Urothelium cell line (cell line): Measurements from ENCODE around the gene NTF3.

Experiments
- DNase-seq: peaks from one replicate; pipeline ENCODE4 v3.0.0; 2011; ENCODE audit warnings: low spot score, mixed read lengths
- FAIRE-seq: peaks from 2 replicates; lab custom pipeline; 2011; peaks lifted over from hg19 to GRCh38; lab: Jason Lieb, UNC

The NTF3 gene

DNA sequence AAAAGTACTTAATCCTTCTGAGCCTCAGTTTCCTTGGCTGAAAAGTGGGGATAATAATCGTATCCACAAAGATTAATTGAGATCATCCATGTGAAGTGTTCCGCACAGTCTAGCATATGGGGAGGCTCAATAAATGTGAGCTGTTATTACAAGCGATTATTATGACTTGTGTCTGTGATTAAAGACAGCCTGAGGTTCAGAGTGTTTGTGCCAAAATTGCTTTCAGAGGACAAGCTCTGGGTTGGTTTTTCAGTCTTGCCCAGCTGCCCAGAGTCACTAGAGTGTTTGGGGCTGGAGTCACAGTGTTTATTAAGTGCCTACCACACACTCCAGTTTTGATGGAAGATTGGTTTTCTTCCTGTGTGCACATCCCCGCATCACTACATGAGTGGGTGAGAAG lies 53.5 kb downstream of the NTF3 start:
- DNase-seq (no peak), FAIRE-seq (no peak)

DNA sequence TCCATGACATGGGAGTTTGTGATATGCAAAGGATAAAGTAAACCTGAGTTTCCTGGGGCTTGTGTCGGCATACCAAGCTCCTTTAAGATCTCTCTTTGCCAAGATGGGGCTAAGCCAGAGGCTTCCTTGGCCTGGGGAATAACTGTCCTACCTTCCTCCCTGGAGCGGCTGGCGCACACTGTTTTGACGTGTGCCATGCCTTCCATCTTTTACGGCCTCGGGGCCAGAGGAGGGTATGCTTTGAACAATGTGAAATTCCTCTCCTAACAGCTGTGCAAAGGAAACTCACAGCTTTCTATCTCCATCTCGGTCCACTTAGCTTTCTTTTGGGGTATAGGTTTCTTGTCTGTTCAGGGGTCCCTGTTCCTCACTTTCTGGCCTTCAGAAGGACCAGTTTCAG lies 55.2 kb downstream of the NTF3 start:
- DNase-seq: no peak
- FAIRE-seq: no peak

DNA sequence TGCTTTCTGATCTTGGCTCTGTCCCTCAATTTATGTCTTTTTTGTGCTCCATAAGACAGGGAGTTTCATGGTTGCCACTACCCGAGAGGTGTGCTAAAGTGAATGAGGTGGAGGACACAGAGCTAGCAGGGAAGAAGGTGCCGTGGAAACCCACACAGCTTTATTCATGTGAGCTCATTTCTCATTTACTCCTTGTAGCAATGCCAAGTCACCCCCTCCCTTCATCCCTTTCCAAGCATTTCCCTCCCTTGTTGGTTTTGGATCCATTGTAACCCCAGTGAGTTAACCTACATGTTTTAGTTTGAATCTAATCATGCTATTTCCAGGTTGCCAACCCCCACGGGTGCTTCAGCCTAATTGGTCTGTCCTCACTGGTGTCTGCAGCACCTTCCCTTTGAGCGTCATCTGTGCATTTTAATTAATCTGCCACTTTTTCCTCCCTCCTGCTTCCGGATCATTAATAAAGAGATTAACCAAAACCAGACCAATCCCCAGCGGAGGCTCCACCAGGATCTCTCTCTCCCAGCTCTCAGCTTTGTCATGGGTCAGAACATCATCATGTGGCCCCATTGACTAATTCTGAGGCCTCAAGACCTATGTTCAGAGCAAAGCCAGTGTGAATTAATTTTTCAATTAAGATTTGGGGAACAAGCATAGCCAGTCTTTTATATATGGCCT lies 56.2 kb downstream of the NTF3 start:
- no peak for FAIRE-seq
- DNase-seq: no peak

DNA sequence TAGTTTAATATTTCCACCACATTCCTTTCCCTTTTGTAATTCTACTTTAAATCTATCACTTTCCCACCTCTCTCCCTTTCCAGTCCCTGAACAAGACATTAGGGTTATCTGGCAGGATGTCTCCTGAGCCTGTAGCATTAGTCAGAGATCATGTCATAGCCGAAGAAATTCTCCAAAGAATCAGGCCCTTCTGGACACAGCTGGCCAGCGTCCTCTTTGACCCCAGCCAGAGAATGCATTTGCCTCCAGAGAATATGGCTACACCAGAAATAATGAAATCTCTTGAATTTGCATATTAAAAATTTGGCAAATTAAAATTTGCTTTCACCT lies 56.7 kb downstream of the NTF3 start:
- FAIRE-seq: no peak
- DNase-seq: no peak

DNA sequence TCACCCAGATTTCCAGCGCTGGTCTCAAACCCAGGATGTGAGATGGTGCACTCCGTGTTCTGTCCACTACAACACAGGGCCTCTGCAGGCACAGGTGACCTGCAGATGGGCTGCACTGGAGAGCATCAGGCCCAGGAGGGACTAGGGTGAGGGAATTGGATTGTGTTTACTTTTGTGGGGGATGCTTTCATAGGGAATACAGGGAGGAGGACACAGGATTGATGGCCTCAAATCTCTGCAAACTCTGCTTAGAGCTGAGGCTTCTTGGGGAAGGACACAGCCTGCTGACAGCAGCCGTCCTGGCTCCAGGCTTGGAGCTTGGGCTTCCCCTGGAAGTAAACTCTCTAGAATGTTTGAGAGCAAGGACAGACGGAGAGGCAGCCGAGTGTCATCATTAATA lies 57.1 kb downstream of the NTF3 start:
- FAIRE-seq (no peak), DNase-seq (no peak)

DNA sequence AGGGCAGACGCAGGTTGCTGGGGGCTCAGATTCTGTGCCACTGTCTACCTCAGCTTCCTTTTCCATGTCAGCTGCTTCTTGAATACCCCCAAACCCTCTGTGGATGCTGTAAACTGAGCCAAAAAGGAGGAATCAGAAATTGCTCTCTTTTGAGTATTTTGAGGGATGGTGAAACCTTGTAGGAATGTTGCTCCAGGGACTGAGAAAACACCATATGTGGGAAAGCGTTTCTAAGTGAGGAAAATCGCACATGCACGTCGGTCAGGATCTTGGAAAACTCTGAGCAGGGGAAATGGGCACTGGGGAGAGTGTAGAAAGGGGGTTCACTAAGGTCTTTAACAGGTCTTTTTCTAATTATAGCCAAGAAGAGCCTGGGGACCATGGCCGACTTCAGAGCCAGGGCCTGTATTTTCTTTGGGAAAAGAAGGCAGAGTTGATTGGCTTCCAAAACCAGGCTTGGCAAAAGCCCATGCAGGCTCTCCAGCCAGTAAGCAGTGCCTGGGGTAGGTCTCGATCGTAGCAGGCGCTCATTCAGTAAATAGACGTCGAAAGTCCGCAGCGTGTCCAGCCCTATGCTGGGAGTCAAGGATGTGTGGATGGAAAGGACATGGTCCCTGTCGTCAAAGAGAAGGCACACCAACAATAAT lies 58.0 kb downstream of the NTF3 start:
- no peak for DNase-seq
- FAIRE-seq: no peak

DNA sequence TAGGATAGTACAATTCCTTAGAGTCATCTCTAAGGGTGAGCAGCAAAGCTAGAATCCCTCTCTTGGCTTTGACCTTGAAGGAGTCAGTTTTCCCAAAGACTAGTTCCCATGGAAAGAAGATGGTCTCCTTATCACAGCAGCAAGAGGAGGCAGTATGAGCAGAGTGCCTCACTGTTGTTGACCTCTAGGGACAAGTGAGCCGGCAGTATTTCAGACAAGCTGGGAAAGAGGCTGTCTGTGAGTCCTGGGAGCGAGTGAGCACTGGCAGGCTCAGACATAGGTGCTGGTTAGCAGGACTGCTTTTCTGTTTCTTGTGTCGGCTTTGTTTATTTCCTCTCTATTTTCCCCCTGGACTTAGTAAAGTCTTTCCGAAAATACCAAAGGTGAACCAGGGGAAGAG lies 60.7 kb downstream of the NTF3 start:
- FAIRE-seq (no peak), DNase-seq (no peak)

DNA sequence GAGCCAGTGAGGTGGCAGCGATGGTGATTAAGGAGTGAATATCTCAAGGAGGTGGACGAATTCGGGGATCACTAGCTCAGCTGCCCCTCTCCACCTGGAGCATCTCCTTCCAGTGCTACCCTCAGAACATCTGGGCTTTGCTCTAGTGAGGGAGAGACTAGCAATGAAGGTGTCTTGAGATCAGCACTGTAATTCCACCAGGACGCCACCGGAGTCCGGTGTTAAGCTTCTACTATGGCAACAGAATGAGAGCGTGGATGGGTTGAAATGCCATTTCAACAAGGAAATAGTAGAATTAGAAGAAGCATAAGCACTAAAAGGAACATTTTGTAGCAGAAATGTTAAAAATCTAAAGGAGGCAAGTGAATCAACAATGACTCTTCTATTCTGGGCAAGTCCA lies 61.1 kb downstream of the NTF3 start:
- DNase-seq (no peak), FAIRE-seq (no peak)

DNA sequence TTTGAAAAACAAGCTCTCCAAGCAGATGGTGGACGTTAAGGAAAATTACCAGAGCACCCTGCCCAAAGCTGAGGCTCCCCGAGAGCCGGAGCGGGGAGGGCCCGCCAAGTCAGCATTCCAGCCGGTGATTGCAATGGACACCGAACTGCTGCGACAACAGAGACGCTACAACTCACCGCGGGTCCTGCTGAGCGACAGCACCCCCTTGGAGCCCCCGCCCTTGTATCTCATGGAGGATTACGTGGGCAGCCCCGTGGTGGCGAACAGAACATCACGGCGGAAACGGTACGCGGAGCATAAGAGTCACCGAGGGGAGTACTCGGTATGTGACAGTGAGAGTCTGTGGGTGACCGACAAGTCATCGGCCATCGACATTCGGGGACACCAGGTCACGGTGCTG lies 62.4 kb downstream of the NTF3 start:
- DNase-seq (no peak), FAIRE-seq (peak; percentile 90)

DNA sequence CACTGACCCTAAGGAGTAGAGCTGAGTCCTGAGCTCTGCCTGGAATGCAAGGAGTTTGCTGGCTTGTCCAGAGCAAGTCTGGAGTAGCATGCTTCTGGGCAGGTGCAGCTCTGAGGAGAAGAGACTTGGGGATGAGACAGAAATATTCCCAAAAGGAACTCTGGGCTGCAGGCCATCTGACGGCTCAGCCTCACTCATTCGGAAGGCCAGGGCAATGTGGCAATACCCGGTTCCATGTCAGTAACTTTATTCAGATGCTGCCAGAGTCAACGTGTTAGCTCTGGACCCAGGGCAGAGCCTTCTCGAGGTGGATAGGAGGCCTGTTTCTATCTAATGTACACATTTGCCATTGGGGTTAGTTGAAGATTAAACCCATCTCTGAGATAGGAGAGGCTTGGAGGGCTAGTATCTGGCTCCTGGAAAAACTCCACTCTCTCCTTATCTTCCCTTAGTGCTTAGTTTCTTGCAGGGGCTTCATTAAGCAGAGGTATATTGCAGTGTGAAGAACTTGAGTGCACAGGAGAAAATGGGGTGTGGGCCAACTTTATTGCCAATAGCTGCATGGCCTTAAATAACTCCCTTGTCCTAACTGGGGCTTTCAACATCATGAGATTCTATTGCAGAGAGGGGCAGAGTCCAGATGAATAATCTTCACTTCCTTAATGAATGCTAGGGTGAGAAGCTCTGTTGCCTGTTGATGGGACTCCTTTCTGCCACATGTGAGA lies 65.6 kb downstream of the NTF3 start:
- DNase-seq: no peak
- peak; percentile 42 for FAIRE-seq

DNA sequence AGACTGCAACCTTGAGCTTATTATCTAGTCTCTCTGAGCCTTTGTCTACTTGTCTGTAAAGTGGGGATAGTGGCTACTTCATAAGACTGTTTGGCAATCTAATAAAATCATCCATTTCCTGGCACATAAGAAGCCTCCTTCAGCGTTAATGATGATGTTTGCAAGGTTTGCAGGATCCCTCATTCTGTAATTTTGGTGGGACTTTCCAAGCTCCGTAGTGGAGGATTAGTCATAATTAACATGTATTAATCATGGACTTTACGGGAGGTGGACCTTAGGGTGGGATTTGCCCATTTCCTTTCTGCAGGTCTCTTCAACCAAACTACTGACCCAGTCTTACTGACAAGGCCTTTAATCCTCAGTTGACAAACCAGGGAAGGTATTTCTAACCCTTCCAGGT lies 66.2 kb downstream of the NTF3 start:
- DNase-seq (no peak), FAIRE-seq (no peak)

DNA sequence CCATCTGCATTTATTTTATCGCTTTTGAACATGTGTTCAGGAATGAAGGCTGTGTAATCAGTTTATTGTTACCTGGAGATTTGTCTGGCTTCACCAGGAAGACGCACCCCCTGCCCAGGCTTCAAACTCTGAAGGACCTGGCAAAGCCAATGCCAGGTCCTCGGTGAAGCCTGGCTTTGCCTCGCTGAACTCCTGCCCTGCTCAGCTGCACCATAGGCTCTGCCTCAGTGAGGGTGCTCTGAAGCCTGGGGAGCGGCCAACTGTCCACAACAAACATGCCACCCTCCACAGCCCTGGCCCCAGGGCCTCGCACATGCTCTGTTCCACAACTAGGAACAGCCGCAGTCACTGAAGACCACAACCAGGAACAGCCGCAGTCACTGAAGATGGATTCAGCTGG lies 66.9 kb downstream of the NTF3 start:
- FAIRE-seq (no peak), DNase-seq (no peak)

DNA sequence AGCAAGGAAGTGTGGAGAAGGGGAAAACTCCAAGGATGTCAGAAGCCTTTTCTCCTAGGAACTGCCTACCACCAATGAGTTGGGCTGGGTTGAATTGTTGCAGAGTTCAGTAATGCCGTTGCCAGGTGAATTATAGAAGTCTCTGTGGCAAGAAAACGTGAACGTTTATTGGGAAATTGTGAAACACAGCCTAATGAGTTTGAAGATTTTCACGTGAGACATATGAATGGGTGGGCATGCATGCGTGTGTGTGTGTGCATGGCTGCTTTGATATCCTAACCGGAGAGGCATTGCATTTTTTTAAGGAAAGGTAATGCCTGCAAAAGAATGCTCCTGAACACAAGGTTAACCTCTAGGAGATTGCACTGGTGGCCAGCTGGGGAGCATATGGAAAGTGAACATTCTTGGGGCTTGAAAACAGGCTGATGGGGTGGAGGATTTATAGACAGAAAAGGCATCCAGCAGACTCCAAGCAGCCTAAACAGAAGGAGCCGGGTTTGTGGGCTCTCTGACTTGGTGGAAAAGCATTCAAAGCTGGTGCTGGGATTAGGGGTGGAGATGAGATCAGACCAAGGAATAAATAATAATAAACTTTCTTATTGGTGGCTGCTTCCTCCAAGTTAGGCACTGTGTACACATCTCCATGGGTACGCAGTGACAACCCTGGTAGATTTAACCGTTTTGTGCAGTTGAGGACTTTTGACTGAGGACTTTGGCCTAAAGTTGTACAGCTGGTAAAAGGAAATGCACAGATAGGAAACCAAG lies 67.8 kb downstream of the NTF3 start:
- DNase-seq (no peak), FAIRE-seq (peak; percentile 48)

DNA sequence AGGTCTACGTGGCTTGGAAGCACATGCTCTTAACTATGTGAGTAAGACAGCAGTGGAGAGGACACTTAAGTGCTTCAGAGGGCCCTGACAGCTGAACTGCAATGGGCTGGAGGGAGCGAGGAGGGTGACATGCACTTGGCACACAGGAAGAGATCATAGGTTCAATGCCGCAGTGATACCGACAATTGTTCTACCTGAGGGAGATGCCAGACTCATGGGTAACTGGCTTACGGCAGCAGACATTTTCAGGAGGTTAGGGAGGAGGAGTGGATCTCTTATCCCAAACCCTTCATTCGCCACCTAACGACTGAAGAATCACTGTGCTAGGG lies 68.4 kb downstream of the NTF3 start:
- DNase-seq (no peak), FAIRE-seq (peak; percentile 83)

DNA sequence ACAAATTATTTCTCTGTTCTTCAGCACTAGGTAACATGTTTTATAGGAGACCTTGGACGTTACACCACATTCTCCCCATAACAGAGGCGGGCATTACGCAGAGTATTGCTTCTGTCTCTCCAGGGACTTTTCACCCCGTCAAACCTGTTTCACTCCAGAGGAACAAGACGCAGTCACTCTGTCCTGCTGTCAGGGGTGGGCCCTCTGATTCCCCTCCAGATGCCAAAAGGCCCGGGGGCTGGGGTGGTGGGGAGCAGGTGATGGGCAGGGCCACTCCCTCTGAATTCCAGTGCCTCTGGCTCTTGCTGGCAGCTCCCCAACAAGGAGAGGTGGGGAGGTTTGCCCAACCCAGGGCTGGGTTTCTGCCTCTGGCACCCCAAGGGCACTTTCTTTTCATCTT lies 71.9 kb downstream of the NTF3 start:
- no peak for FAIRE-seq

DNA sequence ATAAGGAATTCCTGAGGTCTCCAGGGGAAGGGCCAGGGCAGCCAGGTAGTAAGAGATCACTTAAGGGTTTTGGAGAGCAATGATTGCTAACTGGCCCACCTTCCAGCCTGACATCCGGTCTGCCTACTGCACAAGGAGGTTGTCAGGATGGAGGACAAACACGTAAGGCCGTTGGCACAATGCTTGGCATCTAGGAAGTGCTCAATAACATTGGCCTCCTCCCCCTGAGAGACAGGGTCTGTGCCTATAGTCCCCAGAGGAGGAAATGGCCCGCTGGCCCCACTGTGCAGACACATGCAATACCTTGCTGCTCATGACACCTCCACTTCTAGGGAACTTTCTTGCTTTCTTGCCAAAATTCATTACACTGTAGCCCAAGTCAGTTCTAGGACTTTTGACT lies 73.2 kb downstream of the NTF3 start:
- FAIRE-seq: peak; percentile 56

More for the DNA sequence above, 71.9 kb downstream of the NTF3 start:
- no peak for DNase-seq

DNA sequence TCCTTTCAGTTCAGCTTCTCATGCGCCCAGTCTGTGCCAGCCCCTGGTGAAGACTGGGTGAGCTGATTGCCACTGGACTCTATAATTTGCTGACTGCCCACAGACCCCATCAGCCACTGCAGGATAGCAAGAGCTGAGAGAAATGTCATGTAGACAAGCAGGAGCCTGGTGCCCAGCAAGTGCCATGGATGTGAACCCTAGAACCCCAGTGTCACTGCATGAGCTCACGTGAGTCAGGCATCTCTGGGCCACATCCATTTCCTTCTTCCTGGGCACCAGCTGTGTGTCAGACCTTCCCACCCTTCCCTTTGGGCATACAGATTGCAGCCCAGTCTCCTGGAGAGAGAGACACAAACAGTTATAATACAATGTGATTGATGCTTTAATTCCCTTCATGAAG lies 73.8 kb downstream of the NTF3 start:
- no peak for FAIRE-seq

More for the DNA sequence above, 73.2 kb downstream of the NTF3 start:
- no peak for DNase-seq

DNA sequence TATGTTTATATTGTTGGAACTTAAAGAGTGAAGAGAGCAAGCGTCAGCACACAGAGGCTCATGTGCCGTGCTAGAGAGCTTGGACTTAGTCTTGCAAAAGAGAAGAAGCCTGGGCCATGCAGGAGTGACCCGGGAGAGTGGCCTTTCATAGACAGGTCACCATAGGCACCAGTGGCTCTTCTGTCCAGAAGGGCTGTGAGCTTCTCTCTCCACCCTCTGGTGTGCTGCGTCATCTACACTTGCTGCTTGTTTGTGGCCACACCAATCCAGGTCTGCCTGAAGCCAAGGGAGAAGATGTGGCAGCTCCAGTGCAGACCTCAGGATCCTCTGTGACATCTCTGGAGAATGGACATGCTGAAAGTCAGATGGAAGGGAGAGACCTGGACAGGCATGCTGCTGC lies 74.4 kb downstream of the NTF3 start:
- DNase-seq (no peak), FAIRE-seq (no peak)

More for the DNA sequence above, 73.8 kb downstream of the NTF3 start:
- no peak for DNase-seq

DNA sequence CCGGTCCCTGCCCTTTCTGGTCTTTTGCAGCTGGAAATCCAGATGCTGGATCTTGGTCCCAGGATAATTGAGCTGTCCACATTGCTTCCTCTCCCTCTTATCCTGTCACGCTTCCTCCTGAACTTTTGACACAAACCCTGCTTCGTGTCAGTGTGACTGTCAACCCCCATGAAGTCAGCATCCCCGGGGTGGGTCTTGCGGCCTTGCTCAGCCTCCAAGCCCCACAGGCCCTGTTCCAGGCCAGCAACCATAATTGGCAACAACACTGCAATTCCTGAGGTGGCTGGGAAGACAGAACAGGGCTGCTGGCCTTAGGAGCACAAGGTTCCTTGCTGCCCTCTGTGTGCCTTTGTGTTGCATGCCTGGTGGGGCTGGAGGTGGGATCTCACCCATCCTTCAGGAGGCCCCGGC lies 74.9 kb downstream of the NTF3 start:
- FAIRE-seq: no peak

DNA sequence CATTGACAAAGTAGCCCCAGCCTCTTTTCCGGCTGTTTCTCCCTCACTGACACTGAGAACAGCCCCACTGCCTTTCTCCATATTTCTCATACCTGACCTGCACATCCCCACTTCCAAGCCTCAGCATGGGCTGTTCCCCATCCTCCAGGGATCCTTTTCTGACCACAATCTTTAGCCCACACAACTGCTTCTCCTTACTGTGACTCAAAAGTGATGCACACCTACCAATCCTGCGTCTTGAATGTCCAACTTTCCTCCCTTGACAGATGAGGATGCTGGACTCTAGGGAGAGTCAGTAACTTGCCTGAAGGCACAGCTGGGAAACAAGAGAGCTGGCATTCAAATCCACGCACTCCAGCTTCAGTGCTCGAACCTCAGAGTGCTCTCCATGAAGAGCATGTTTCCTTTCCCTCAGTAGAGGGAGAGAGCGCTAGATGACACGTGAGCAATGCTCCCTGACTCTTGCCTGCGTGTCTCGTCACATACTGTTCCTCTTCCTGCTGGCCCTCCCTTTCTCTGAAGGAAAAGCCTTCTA lies 75.6 kb downstream of the NTF3 start:
- FAIRE-seq (peak; percentile 71), DNase-seq (no peak)

More for the DNA sequence above, 74.9 kb downstream of the NTF3 start:
- no peak for DNase-seq

DNA sequence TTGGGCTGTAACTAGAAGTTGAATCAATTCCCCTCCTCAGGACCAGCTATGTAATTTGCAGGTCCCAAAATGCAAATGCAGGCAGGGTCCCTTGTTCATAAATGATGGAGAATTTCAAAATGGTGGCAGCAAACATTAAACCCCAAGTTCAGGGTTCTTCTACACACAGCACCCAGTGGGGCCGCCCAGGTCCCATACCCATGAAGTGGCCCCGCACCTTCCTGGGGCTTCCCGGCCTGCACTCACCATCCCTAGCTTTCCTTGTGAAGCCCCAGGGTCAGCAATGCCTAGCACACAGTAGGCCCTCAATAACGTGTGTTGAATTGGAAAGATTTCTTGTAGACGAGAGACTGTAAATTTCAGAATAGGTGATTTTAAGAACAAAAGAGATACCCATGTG lies 76.0 kb downstream of the NTF3 start:
- no peak for DNase-seq
- FAIRE-seq: no peak
